Measurements from ENCODE around the gene C20orf144. TPM values are rescaled to one million over a fixed set of nuclear protein-coding genes. Genes with fewer than 3 reads are reported as not detected.

The C20orf144 gene
- polyA plus RNA-seq, 1 donor = 0.33 TPM

- no peak for DNase-seq
These were observed 2.1 kb downstream of the C20orf144 start for GRCh38 chr20:33664085-33664761.

DNA sequence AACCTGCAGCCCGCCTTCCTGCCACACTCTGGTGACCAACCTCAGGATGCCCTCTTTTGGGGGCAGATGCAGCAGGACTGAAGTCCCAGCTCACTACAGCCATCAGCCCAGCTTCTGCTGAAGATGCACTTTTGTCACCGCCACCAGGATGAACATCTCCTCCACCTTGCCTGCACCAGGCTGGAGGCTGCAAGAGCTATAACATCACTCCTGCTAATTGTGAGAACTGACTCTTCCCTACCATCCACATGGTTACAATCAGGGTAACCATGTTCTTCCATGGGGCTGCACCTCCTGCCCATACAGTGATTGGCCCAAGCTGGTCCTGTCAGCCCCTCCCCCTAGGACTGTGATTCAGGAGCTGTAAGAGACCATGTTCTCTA is 2.6 kb downstream of the C20orf144 start:
- no peak for DNase-seq

DNA sequence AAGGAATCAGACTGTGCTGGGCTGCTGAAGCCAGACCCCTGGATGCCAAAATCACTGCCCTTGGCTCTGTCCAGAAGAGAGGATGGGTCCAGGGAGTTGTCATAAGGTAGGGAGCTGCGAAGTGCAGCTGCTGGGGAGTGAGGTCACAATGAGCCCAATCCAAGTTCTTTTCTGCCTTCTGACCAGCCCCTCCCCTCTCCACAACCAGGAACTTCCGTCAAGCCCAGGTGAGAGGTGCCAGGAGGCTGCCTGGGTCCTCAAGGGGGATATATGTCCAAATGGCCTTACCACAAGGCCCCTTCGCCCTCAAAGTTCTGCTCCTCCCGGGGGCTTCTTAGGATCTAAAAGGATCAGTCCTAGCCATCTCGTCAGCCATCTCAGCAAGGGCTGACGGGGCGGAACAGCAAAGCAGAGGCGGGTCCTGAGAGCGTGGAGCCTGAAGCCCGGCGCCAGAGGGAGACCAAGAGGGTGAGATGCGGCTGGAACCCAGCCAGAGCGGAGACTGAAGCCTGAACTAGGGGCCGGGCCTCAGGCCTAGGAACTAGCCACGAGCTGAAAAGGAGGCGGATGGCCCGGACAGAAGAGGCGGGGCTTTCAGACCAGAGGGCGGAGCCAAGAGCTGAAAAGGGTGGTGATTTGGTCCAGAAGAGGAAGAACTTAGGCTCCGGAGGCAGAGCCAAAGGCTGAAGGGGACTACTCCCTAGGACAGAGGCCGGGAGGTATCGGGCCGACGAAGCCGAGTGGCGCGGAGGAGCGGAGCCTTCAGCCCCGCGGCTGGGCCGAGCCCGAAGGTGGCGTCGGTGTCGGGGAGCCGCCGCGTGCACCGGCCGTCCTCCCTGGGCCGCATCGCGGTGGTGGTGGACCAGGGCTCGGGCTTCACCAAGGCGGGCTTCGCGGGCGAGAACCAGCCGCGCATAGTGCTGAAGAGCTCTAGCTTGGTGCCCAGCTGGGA is 4.4 kb downstream of the C20orf144 start, which contains the start of gene ACTL10:
Gene ACTL10 (plus strand): TSS at position 651 of the 952 bp plus-strand sequence. CDS start 555 bp downstream, outside the sequence.
- DNase-seq = peak; percentile 96

DNA sequence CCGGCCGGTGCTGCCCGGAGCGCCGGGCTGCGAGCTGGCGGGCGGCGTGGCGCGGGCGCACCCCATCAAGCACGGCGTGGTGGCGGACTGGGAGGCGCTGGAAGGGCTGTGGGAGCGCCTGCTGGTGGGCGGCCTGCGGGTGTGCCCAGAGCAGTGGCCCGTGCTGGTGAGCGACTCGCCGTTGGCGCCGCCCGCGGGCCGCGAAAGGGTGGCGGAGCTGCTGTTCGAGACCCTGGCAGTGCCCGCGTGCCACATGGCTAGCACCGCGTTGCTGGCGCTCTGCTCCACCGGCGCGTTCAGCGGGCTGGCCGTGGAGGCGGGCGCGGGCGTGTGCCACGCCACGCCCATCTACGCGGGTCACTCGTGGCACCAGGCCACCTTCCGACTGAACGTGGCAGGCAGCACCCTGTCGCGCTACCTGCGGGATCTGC is 5.1 kb downstream of the C20orf144 start:
- no peak for DNase-seq

- DNase-seq = peak; percentile 60
These were observed 5.7 kb downstream of the C20orf144 start for GRCh38 chr20:33667676-33668465.

DNA sequence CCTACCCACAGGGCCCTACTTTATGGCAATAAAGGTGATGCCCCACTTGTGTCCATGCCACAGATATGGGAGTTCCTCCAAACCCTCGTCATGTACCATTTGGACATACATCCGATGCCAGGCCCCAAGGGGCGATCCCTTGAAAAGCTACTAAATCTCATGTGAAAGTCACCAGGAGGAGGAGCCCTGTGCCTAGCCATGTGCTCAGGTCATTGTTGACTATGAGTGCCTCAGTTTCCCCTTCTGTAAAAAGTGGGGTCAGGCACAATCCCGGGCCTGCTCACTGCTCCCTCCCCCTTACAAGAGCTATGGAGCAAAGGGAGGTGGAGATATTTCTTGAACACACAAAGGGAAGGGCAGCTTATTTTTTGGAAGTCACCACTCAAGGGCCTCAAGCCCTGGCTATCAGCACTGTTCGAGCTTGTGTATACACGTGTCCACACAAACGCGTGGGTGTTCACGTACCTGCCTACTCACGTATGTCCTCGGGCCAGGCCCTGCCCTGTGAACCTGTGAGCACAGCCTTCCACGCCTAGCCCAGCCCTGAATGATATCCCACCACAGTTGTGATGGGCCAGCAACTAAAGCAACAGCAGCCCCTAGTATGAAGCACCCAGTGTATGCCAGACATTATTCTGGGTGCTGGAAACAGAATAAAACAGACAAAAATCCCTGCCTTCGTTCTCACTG is 6.5 kb downstream of the C20orf144 start:
- DNase-seq = no peak

DNA sequence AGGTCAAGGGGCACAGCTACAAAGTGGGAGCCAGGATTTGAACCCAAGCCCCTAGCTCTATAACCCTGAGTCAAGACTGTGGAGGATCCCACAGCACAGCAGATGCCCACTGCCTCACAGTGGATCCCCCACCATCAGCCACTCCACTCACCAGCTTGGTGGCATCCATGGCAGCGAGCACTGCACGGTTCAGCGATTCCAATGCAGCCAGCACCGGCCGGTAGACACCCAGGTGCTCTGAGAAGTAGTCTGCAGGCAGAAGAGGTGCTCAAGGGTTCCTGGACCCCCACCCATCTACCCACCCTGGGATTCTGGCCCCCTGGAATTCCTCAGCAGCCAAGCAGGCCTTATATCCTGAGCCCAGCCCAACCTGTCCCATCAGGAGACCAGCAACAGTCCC is 7.1 kb downstream of the C20orf144 start:
- no peak for DNase-seq

DNA sequence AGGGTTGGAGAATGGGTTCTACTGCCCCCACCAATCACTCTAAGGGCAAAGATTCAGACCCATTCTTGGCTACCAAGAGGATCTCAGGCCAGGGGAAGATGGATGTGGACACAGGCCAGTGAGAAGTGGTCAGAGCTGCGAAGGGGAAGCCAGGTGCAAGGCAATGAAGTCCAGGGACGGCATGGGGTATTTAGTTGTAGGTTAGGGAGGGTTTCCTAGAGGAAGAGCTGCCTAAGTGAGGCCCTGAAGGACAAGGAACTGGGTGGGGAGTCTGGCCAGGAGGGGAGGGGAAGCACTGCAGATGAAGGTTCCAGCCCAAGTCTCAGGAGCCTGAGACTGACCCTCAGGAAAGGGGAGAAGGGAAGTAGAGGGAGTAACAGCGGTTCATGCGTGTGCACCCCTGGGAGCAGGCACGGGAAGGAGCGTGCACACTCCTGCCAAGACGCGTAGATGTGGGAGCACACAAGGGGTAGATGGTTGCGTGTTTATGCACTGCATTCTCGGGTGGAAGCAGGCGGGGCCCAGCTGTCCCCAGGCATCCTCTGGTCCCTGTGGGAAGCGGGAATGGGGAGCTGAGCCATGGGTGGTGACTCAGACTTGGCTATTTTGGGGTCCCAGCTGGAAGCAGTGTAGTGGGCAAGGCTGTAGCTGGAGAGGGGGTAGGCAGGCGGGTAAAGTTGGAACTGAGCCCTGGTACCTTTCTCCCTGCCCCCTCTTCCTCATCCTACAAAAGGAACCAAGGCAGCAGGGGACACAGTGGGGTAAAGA is 7.9 kb downstream of the C20orf144 start:
- DNase-seq = no peak

- no peak for DNase-seq
These were observed 8.8 kb downstream of the C20orf144 start for GRCh38 chr20:33670715-33671499.

DNA sequence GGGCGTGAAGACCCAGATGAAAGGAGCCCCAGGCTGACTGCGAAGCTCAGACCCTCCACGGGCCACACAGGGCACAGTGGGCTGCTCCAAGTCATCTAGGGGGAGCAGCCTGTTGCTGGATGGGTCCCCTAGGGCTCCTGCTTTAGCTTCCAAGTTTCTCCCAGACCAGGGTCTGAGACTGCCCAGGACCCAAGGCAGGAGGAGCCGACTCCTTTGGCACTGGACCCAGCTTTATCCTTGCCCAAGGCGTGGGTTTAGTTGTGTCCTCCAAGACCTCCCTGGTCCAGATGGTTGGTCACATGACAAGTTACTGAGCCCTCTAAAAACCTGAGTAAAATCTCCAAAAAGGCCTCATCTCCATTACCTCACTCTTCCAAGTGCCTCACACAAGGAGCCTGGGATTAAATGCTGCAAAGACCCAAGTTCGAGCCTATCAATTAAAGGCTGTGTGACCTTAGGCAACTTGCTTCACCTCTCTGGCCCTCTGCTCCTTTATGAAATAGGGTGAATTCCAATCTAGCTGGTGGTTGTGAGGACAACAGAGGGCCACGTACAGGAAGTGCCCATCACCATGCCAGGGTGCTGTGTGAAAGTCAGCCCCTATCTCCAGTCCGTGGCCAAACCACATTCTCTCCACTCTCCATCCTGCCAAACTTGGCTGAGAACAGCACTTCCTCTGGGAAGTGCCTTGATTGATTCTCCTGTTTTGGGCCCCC is 9.6 kb downstream of the C20orf144 start:
- no peak for DNase-seq

DNA sequence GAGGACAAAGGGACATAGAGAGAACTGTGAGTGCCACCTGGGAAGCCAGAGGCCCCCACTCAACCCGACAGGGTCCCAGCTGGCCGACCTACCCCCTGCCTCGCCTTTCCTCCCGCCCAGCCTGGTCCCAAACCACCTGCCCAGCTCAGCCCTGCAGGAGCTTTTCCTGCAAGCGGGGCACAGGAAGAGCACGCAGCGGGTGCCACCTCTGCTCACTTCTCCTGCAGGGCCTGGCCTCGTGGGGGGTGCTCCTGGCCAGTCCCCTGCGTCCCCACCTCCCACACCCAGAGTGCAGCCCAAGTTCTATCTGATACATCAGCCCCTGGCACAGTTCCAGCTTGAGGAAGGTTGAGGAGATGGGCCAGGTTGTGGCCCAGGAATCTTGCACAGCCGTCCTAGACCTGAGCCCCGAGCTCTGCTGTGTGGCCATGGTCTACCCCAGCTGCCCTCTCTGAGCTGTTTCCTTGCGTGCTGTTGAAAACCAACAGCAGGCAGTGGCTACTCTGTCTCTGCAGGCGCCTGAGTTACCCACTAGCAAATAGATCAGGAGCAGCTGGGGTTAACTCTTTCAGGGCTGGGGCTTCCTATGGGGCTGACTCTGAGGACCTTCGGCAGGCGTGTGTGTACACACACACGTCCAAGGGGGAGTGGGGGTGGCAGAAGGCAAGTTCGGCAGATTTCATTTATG is 10.4 kb downstream of the C20orf144 start:
- no peak for DNase-seq

DNA sequence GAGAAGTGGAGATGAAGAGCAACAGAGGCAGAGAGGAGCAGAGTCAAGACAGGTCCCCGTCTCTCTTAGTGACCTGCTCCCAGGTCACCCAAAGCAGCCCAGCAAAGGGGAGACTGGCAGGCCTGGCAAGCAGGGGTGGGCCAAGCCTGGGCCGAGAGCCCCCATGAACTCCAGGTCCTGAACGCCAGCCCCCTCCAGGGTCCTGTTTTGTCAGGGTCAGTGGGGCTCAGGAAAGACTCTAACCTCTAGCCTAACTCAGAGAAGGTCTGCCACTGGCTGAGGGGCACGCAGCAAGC is 10.9 kb downstream of the C20orf144 start:
- DNase-seq = no peak

- DNase-seq = no peak
These were observed 11.5 kb downstream of the C20orf144 start for GRCh38 chr20:33673410-33674293.

DNA sequence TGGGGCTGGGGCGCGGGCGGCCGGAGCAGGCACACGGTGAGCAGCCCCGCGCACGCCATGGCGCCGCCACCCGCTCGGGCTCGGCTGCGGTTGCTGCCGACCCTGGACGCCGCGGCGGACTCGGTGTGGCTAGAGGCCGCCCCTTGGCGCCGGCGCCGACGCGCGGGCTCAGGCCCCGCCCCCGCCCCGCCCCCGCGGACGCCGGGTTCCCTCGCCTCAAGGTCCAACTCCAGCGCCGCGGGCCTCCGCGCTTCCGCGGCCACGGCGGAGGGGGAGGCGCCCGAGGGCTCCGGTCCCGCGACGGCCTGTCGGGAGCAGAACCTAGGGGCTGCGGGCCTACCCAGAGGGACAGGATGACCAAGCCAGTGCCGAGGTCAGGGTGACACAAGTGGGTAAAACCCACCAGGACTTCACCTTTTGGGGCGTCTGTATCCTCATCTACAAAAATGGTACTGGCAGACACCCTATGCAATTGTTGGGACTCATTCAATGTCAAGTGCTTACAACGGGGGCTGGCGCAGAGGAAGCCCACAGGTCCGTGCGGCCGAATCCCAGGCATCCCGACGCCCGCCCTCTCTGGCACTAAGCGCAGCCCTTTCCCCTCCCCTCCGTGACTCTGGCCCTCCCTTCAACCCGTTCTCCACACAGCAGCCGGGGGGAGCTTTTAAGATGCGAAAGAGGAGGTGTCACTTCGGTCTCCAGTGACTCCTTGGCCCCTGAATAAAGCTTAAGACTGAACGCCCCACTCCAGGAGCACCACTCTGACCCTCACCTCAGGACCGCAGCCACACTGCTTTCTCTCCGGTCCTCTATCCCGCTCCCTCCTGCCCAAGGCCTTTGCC is 12.4 kb downstream of the C20orf144 start, which contains the start of gene NECAB3:
Gene NECAB3 (minus strand): TSS at position 135 of the 842 bp plus-strand sequence. CDS start 76 bp downstream, at position 59.
- DNase-seq = peak; percentile 78

GRCh38 chr20:33675136-33675959 is 13.2 kb downstream of the C20orf144 start:
- DNase-seq = no peak

DNA sequence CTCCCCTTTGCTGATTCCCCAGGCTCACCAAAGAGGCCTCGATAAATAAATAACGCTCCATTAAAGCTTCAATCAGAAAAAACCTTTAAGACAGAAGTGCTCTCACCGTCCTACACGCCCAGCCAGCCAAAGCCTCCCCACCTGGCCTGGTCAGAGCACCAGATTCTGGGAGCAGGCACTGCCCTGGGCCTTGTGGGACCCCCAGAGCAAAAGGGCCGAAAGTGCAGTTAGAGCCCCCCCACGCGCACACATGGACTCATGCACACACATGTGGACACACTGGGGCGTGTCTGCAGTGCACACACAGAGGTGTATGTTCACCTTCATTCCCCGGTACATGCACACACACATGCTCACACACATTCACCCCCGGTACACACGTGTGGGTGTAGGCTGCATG is 14.0 kb downstream of the C20orf144 start:
- no peak for DNase-seq

Measured in left kidney (tissue), 2 donors.